ENCODE measurements around the gene PLA2G4B. TPM values are rescaled to one million over a fixed set of nuclear protein-coding genes. Genes with fewer than 3 reads are reported as not detected.

The PLA2G4B gene
- total RNA-seq, 4 donors from 2014 or later = 1.1 to 5.3 (median 2.0) TPM; not detected in 1

DNA sequence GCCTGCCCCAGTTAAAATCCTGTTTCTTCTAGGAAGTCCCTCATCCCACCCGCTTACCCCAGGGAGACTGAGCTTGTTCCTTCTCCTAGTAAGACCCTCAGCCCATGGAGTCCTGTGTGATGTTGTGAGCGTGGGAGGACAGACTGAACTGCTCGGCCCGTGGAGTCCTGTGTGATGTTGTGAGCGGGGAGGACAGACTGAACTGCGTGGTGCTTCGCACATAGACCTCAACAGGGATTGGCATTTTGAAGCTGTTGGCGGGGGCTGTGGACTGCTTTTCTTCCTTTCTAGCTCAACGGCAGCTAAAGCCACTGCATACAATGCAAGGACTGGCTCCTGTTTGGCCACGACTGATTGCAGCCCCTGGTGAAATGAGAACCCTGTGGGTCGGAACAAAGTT lies 56.8 kb downstream of the PLA2G4B start:
- TF ChIP-seq, protein P1, sequence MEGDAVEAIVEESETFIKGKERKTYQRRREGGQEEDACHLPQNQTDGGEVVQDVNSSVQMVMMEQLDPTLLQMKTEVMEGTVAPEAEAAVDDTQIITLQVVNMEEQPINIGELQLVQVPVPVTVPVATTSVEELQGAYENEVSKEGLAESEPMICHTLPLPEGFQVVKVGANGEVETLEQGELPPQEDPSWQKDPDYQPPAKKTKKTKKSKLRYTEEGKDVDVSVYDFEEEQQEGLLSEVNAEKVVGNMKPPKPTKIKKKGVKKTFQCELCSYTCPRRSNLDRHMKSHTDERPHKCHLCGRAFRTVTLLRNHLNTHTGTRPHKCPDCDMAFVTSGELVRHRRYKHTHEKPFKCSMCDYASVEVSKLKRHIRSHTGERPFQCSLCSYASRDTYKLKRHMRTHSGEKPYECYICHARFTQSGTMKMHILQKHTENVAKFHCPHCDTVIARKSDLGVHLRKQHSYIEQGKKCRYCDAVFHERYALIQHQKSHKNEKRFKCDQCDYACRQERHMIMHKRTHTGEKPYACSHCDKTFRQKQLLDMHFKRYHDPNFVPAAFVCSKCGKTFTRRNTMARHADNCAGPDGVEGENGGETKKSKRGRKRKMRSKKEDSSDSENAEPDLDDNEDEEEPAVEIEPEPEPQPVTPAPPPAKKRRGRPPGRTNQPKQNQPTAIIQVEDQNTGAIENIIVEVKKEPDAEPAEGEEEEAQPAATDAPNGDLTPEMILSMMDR (IDR thresholded peaks at IDR 0.05; ENCODE audit: low read depth) = no peak

DNA sequence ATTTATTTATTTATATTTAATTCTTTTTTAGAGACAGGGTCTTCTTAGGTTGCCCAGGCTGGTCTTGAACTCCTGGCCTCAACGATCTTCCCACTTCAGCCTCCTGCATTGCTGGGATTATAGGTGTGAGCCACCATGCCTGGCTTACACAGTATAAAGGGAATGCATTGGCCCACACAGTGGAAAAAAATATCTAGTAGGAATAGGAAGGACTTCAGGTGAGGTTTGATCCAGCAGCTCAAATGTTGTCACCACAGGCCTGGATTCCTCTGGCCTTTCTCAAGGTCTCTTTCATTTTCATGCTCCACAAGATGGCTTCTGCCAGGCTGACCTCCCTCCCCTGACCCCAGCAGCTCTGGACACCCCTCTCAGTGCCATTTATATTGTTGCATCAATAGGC lies 57.3 kb downstream of the PLA2G4B start:
- TF ChIP-seq, protein P1 (IDR thresholded peaks at IDR 0.05; ENCODE audit: low read depth) = no peak

DNA sequence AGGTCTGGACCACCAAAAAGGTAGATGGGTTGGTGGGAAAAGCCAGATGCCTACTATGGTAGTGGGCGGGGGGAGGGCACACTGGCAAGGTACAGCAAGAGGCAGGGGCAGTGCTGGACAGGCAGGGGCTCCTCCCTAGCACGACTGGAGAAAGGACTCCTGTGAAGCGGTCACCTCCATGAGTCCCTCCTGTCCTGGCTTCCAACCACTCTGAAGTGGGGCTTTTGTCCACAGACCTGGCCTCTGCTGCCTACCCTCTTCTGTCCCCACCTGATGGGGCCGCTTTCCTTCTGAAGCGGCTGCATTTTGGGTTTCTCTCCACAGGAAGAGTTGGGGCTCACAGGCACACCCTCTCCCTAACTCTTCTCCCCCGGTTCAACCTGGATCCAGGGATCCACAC lies 57.9 kb downstream of the PLA2G4B start:
- TF ChIP-seq, protein P1 (IDR thresholded peaks at IDR 0.05; ENCODE audit: low read depth) = no peak

DNA sequence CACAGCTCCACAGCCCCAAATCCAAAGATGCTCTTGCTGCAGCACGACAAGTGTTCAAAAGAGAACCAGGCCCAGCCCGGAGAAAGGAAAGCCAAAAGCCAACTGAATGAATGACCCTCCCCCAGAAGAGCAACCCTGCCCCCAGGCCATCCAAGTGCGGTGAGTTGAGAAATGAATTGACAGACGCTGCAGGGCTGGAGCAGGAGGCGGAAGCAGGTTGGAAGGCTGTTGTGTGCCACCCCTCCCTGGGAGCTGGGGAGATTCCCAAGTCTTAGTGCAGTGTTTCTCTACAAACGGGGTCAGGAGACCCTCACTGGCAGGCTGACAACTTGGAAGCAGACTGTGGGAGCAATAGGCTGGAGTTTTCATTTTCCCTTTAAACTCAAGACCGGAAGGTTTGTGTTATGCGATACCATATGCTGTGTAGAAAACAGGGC lies 58.7 kb downstream of the PLA2G4B start:
- TF ChIP-seq, protein P1 (IDR thresholded peaks at IDR 0.05; ENCODE audit: low read depth) = no peak

Small RNA genes lying within 50 kb of the gene (small RNA-seq; reads per million reads assigned to genes)
- gene JMJD7-PLA2G4B (0.49 reads per million), gene MIR4310 (not detected), gene RNA5SP393 (not detected)

Other genes with a start within 250 kb of the PLA2G4B start
- 10 to 100 TPM; 29.1 to 43.4 (median 33.3) TPM for gene MGA, start 178.4 kb upstream of the PLA2G4B start, total RNA-seq
- 10 to 100 TPM in 1 of 4 donors, 1 to 10 TPM in 3; 6.7 to 17.3 (median 7.8) TPM for gene MAPKBP1, start 64.4 kb upstream of the PLA2G4B start, total RNA-seq
- 10 to 100 TPM in 1 of 4 donors, 1 to 10 TPM in 3; 2.0 to 12.6 (median 7.9) TPM for gene JMJD7, start 10.8 kb upstream of the PLA2G4B start, total RNA-seq
- gene SPTBN5, start 55.2 kb downstream of the PLA2G4B start, total RNA-seq = 1 to 10 TPM in 1 of 4 donors, under 1 TPM in 3; 0.17 to 1.5 (median 0.52) TPM
- gene EHD4, start 133.7 kb downstream of the PLA2G4B start, total RNA-seq = 10 to 100 TPM; 24.8 to 43.2 (median 33.0) TPM
- gene PLA2G4E, start 182.2 kb downstream of the PLA2G4B start, total RNA-seq = not detected

All from subcutaneous adipose tissue (tissue), 4 donors.